ENCODE data around the gene DENND1A.

- TF ChIP-seq GATA3 (IDR thresholded peaks at IDR 0.05; ENCODE audit: low read depth, low read length) = no peak
- no peak for TF ChIP-seq GATA2 (IDR thresholded peaks at IDR 0.05; ENCODE audit: low read depth, low read length)
Measured at GRCh38 chr9:123391946-123392345, 538.0 kb downstream of the DENND1A start.

All from SH-SY5Y (cell line).